HEK293 (cell line): Measurements from ENCODE around the gene TOR1AIP2.

Source experiments
- CTCF ChIP-seq: fragments of 450-650 bp; formaldehyde crosslinking; IDR thresholded peaks from 2 replicates; pipeline ENCODE4 v1.5.1; 2016; ENCODE audit warnings: missing biosample characterization, missing genetic modification characterization
- GLI2 ChIP-seq: fragments of 450-650 bp; formaldehyde crosslinking; IDR thresholded peaks from 2 replicates; pipeline ENCODE4; 2017; ENCODE audit warnings: missing biosample characterization, missing genetic modification characterization, low read depth, borderline replicate concordance
- KLF17 ChIP-seq: fragments of 450-650 bp; formaldehyde crosslinking; IDR thresholded peaks from 2 replicates; pipeline ENCODE4 v1.5.1; 2016; ENCODE audit warnings: missing biosample characterization, missing genetic modification characterization
- KLF7 ChIP-seq: fragments of 450-650 bp; formaldehyde crosslinking; IDR thresholded peaks from 2 replicates; pipeline ENCODE4 v1.5.1; 2016; ENCODE audit warnings: missing biosample characterization, missing genetic modification characterization, borderline replicate concordance
- WT1 ChIP-seq: fragments of 450-650 bp; formaldehyde crosslinking; IDR thresholded peaks from 2 replicates; pipeline ENCODE4 v1.5.1; 2016; ENCODE audit warnings: missing biosample characterization, missing genetic modification characterization
- YY1 ChIP-seq: fragments of 450-650 bp; formaldehyde crosslinking; IDR thresholded peaks from 2 replicates; pipeline ENCODE4 v1.5.1; 2018; ENCODE audit warnings: missing biosample characterization, missing genetic modification characterization
- ZBTB7A ChIP-seq: fragments of 450-650 bp; formaldehyde crosslinking; IDR thresholded peaks from 2 replicates; pipeline ENCODE4 v1.5.1; 2016; ENCODE audit warnings: low read depth, missing biosample characterization, missing genetic modification characterization
- ZBTB8A ChIP-seq: fragments of 450-650 bp; formaldehyde crosslinking; IDR thresholded peaks from 2 replicates; pipeline ENCODE4 v1.5.1; 2016; ENCODE audit warnings: missing biosample characterization, missing genetic modification characterization
- ZNF248 ChIP-seq: fragments of 450-650 bp; formaldehyde crosslinking; IDR thresholded peaks from 2 replicates; pipeline ENCODE4 v1.5.1; 2017; ENCODE audit warnings: missing biosample characterization, missing genetic modification characterization
- ZNF302 ChIP-seq: fragments of 450-650 bp; formaldehyde crosslinking; IDR thresholded peaks from 2 replicates; pipeline ENCODE4 v1.5.1; 2016; ENCODE audit warnings: missing biosample characterization, missing genetic modification characterization, low read depth
- ZNF416 ChIP-seq: fragments of 450-650 bp; formaldehyde crosslinking; IDR thresholded peaks from 2 replicates; pipeline ENCODE4 v1.5.1; 2016; ENCODE audit warnings: missing biosample characterization, missing genetic modification characterization
- ZNF510 ChIP-seq: fragments of 450-650 bp; formaldehyde crosslinking; IDR thresholded peaks from 2 replicates; pipeline ENCODE4 v1.5.1; 2018; ENCODE audit warnings: mild to moderate bottlenecking, missing genetic modification characterization, missing biosample characterization; ENCODE audit not compliant: insufficient replicate concordance
- ZNF529 ChIP-seq: fragments of 450-650 bp; formaldehyde crosslinking; IDR thresholded peaks from 2 replicates; pipeline ENCODE4 v1.5.1; 2017; ENCODE audit warnings: missing genetic modification characterization, missing biosample characterization; ENCODE audit not compliant: insufficient replicate concordance
- ZNF561 ChIP-seq: fragments of 450-650 bp; IDR thresholded peaks from 2 replicates; pipeline ENCODE4 v1.5.1; 2018; ENCODE audit warnings: missing biosample characterization, missing genetic modification characterization, borderline replicate concordance

GRCh38 chr1:179879797-179880196, 2.2 kb upstream of the TOR1AIP2 start:
- TF ChIP-seq KLF7 (tag by site-specific recombination): no peak
- TF ChIP-seq CTCF: no peak
- no peak for TF ChIP-seq ZBTB8A (tag by site-specific recombination)
- TF ChIP-seq ZNF561 (tag by site-specific recombination): no peak
- no peak for TF ChIP-seq ZNF416
- TF ChIP-seq ZBTB7A: no peak
- TF ChIP-seq WT1 (tag by site-specific recombination): no peak
- no peak for TF ChIP-seq ZNF248 (tag by site-specific recombination)
- TF ChIP-seq YY1 (tag by site-specific recombination): no peak
- TF ChIP-seq KLF17 (tag by site-specific recombination): no peak
- TF ChIP-seq ZNF302 (tag by site-specific recombination): no peak
- no peak for TF ChIP-seq ZNF510 (tag by site-specific recombination)
- TF ChIP-seq GLI2 (tag by site-specific recombination): no peak
- TF ChIP-seq ZNF529 (tag by site-specific recombination): no peak
